ENCODE data around the gene ZMIZ1.
A peak's percentile ranks its signal among the peaks of the same experiment; 100 is the strongest.
"Not testable (repeated sequence)": the region's sequence is repeated elsewhere in the genome, so short reads cannot be mapped to it uniquely, and the experiment has no call there.

ZMIZ1 gene

GRCh38 chr10:79335094-79335469, 266.3 kb downstream of the ZMIZ1 start:
- Mint-ChIP-seq H3K4me3 (no peak overlapping the region), H3K36me3 (ENCODE audit: low read depth) (peaks cover 3% of the 10 kb centered on the region), H3K27me3 (no peaks in the 10 kb centered on the region), H3K9me3 (peaks cover 4% of the 10 kb centered on the region), H3K4me1 (ENCODE audit: low read depth) (peaks cover 41% of the 10 kb centered on the region), H3K27ac (peak overlapping the region; percentile 27)
- DNase-seq = no peak

DNA sequence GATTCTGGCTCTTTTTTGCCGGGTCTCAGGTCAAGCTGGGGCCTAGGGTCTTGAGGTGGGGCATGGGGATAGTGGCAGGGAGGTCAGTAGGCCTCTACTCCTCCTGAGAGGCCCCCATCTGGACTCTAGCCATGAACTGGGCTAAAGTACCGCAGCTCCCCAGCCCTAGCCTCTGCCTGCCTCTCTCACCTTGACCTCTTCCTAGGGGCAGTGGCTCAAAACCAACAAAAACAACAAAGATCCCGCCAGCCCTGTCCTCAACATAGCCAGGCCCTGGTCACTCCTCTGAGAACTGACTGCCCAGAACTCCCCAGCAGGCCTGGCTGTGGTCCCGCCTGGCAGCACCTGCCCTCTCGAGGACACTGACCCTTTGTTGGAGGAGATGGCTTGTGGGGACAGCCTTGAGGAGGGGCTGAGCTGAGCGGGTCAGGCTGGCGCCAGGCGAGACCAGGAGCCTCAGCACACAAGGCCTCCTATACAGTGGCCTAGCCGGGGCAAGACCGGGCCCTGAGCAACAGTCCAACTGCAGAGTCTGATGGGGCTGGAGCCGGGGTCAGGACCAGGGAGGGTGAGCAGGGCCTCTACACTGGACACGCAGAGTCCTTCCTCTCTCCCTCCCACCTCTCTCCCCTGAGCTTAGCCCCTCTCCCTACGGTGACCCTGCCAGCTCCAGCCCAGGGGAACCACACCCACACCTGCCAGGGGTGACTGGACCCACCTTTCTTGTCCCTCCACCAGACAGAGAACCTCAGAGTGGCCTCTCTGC, 266.9 kb downstream of the ZMIZ1 start:
- H3K4me1 Mint-ChIP-seq (ENCODE audit: low read depth) = peaks cover 39% of the 10 kb centered on the region
- no peaks in the 10 kb centered on the region for H3K27me3 Mint-ChIP-seq
- peak overlapping the region; percentile 27 for H3K27ac Mint-ChIP-seq

GRCh38 chr10:79336276-79336675, 267.5 kb downstream of the ZMIZ1 start:
- Mint-ChIP-seq H3K4me3 (no peak overlapping the region), H3K9me3 (peaks cover 4% of the 10 kb centered on the region), H3K27ac (no peak overlapping the region), H3K36me3 (ENCODE audit: low read depth) (peaks cover 3% of the 10 kb centered on the region), H3K27me3 (no peaks in the 10 kb centered on the region), H3K4me1 (ENCODE audit: low read depth) (peaks cover 33% of the 10 kb centered on the region)
- no peak for DNase-seq

More for the DNA sequence above, 266.9 kb downstream of the ZMIZ1 start:
- Mint-ChIP-seq H3K4me3 (no peak overlapping the region), H3K9me3 (peaks cover 4% of the 10 kb centered on the region), H3K36me3 (ENCODE audit: low read depth) (peaks cover 3% of the 10 kb centered on the region)
- no peak for DNase-seq

GRCh38 chr10:79336739-79337138, 268.0 kb downstream of the ZMIZ1 start:
- H3K36me3 Mint-ChIP-seq (ENCODE audit: low read depth) = peaks cover 3% of the 10 kb centered on the region
- no peaks in the 10 kb centered on the region for H3K27me3 Mint-ChIP-seq
- H3K4me3 Mint-ChIP-seq = no peak overlapping the region
- H3K27ac Mint-ChIP-seq = no peak overlapping the region
- no peak for DNase-seq
- peaks cover 28% of the 10 kb centered on the region for H3K4me1 Mint-ChIP-seq (ENCODE audit: low read depth)
- H3K9me3 Mint-ChIP-seq = peaks cover 4% of the 10 kb centered on the region

DNA sequence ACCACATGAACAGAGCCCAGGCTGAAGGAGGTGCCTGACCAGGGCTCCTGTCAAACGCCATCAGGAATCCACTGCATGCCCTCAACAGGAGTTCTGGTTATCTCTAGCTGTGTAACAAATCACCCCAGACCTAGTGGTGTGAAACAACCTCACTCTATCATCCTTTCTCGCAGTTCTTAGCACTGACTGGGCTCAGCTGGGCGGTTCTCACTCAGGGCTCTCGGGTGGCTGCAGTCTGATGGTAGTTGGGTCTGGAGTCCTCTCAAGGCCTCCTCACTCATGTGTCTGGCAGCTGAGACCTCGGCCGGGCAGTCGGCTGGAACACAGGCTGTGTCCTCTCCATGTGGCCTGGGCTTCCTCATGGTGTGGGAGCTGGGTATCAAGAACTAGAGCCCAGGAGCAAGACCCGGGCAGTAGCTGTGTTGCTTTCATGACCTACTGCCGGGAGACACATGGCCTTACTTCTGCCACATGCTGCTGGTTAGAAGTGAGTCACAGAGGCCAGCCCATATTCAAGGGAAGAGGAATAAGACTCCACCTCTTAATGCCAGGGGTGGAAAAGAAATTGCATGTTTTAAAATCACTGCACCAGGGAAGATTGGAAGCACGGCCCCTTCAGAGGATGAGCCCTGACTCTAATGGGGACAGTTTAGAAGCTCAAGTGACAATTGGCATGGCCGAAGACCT, 269.2 kb downstream of the ZMIZ1 start:
- not testable (repeated sequence) for H3K27ac Mint-ChIP-seq; H3K4me3 Mint-ChIP-seq; H3K36me3 Mint-ChIP-seq (ENCODE audit: low read depth); H3K9me3 Mint-ChIP-seq; DNase-seq; H3K27me3 Mint-ChIP-seq
- H3K4me1 Mint-ChIP-seq (ENCODE audit: low read depth) = peaks cover 22% of the 10 kb centered on the region

GRCh38 chr10:79339266-79339665, 270.5 kb downstream of the ZMIZ1 start:
- Mint-ChIP-seq H3K9me3 (no peaks in the 10 kb centered on the region), H3K27ac (no peak overlapping the region), H3K27me3 (no peaks in the 10 kb centered on the region), H3K4me1 (ENCODE audit: low read depth) (peaks cover 11% of the 10 kb centered on the region), H3K36me3 (ENCODE audit: low read depth) (no peaks in the 10 kb centered on the region), H3K4me3 (no peak overlapping the region)
- peak; percentile 20 for DNase-seq

GRCh38 chr10:79340646-79341244, 272.0 kb downstream of the ZMIZ1 start:
- DNase-seq = peak; percentile 20
- Mint-ChIP-seq H3K4me1 (ENCODE audit: low read depth) (no peaks in the 10 kb centered on the region), H3K4me3 (no peak overlapping the region), H3K27ac (no peak overlapping the region), H3K27me3 (no peaks in the 10 kb centered on the region), H3K9me3 (no peaks in the 10 kb centered on the region), H3K36me3 (ENCODE audit: low read depth) (no peaks in the 10 kb centered on the region)

DNA sequence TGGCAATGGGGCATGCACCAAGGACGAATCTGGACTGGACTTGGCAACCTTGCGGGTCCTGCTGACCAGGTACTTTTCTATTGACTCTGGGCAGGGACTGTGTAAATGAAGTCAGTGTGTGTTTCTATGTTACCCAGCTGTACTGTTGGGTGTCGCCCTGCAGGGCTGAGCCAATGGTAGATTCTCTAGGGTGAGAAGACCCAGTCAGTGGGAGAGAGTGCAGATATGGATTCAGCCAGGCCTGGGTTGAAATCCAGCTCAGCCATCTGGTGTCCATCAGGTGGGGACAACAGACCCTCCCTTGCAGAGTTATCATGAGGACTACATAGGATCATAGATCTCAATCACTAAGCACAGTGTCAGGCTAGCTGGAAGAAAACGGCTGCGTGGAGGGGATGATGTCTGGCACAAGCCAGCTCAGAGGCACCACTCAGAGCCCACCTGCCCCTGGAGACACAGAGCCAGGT, 273.6 kb downstream of the ZMIZ1 start:
- no peak overlapping the region for H3K4me3 Mint-ChIP-seq
- no peaks in the 10 kb centered on the region for H3K9me3 Mint-ChIP-seq
- no peak overlapping the region for H3K27ac Mint-ChIP-seq
- H3K27me3 Mint-ChIP-seq = no peaks in the 10 kb centered on the region
- peaks cover 3% of the 10 kb centered on the region for H3K4me1 Mint-ChIP-seq (ENCODE audit: low read depth)
- H3K36me3 Mint-ChIP-seq (ENCODE audit: low read depth) = no peaks in the 10 kb centered on the region
- DNase-seq = no peak

- DNase-seq = peak; percentile 20
- Mint-ChIP-seq H3K36me3 (ENCODE audit: low read depth) (peaks cover 3% of the 10 kb centered on the region), H3K27ac (no peak overlapping the region), H3K4me3 (no peak overlapping the region), H3K27me3 (no peaks in the 10 kb centered on the region), H3K4me1 (ENCODE audit: low read depth) (peaks cover 3% of the 10 kb centered on the region), H3K9me3 (no peaks in the 10 kb centered on the region)
These were observed 274.2 kb downstream of the ZMIZ1 start for GRCh38 chr10:79342811-79343561.

DNA sequence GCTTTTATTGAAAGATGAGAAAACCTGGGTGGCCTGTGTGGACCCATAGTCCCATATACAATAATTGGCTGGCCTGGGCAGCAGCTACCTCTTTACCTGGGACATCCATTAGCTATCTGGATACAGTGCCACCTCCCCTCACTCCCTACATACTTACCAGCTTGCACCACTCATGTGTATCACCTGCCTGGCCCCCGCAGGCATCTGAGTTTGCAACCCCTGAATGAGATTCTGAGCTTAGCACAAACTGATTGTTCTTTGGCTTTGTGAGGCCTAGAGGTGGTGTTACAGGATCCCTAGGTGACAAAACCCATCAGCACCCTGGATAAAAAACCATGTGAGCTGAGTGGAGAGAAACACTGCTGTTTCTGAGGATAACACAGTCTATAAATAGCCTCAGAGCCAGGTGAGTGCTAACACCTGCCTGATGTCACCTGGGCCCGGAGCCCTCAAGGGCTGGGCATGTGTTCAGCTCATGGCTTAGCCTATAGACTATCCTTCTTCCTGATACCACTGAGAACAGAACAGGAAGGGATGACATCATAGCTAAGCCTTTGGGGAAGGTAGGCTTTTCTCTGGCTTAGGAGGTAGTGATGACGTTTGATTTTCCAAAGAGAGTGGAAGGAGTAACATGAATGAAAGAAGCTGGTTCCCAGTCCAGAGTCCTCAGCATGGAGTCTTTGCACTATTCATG, 275.9 kb downstream of the ZMIZ1 start:
- DNase-seq = no peak
- peaks cover 20% of the 10 kb centered on the region for H3K36me3 Mint-ChIP-seq (ENCODE audit: low read depth)
- no peaks in the 10 kb centered on the region for H3K27me3 Mint-ChIP-seq
- H3K27ac Mint-ChIP-seq = no peak overlapping the region
- no peak overlapping the region for H3K4me3 Mint-ChIP-seq
- H3K4me1 Mint-ChIP-seq (ENCODE audit: low read depth) = peaks cover 16% of the 10 kb centered on the region
- no peaks in the 10 kb centered on the region for H3K9me3 Mint-ChIP-seq

DNA sequence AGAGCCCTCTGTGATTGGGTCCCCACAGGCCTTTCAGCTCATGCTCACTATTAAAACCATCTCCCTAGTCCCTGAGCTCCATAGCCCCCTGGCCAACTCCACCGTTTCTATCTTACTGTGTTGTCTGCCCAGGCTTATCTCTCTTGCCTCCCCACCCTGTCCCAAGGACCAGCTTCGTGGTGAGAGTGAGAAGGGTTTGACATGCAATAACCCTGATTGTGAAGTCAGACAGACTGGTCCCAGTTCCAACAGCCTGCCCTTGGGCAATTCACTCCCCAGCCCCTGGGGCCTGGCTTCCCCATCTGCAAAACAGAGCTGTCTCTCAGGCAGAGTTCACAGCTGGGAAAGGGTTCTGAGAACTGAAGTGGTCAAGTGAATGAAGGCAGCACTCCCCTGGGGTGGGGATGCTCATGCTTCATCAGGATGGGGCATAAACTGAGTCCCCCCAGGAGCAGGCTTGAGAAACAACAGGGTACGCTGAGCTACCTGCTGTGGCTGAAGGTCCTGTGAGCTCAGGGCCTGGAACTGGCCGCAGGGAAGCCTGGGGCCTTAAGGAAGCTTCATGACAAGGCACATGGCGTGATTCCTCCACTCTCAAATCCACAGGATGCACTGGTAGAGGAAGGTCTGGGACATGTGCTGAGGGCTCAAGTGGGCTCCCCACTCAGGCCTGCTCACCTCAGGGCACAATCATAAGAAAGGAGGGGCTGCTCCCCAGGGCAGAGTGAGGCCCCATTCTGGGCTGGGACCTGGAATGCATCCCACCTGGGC, 276.7 kb downstream of the ZMIZ1 start:
- peaks cover 28% of the 10 kb centered on the region for H3K36me3 Mint-ChIP-seq (ENCODE audit: low read depth)
- no peak overlapping the region for H3K27ac Mint-ChIP-seq
- no peak for DNase-seq

GRCh38 chr10:79346012-79346340, 277.2 kb downstream of the ZMIZ1 start:
- DNase-seq = no peak
- Mint-ChIP-seq H3K4me1 (ENCODE audit: low read depth) (peaks cover 25% of the 10 kb centered on the region), H3K27me3 (no peaks in the 10 kb centered on the region), H3K4me3 (no peak overlapping the region), H3K36me3 (ENCODE audit: low read depth) (peaks cover 33% of the 10 kb centered on the region), H3K9me3 (no peaks in the 10 kb centered on the region), H3K27ac (no peak overlapping the region)

More for the DNA sequence above, 276.7 kb downstream of the ZMIZ1 start:
- Mint-ChIP-seq H3K9me3 (no peaks in the 10 kb centered on the region), H3K27me3 (no peaks in the 10 kb centered on the region), H3K4me3 (no peak overlapping the region), H3K4me1 (ENCODE audit: low read depth) (peaks cover 24% of the 10 kb centered on the region)

DNA sequence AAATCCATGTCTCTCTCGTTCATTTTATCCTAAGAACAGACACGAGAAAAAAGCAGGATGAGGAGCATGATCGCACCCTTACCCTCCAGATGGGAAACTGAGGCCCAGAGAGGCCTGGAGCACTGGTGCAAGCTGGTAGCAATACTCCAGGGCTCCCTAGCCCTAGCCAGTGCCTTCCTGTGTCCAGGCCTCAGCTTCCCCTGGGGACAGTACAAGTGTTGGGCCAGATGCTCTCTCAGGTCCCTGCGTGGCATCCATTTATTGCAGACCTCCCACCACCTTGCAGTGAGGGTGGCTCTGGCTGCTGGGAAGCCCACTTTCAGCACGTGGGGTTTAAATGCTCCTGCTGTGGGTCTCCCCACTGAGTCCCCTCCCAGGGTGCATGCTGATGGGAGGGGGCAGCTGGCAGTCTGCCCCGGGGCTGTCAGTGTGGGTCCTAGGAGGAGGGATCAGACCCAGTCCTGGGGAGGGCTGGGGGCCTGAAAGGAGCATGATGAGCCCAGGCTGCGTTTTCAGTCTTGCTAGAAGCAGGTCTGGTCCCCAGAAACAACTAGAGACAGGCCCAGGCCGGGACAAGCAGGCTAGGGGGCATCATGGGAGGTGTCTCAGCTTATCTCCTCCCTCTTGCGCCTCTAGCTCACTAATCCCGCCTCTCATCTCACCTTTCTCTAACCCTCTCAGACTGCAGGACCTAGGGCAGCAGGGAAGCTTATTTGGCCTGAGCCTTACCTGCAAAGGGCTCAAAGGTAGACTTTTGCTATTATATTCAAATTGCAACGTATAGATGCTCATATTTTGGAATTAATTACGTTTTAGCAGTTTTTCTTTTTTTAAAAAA, 277.8 kb downstream of the ZMIZ1 start:
- Mint-ChIP-seq H3K4me3 (peak overlapping the region; percentile 89), H3K9me3 (no peaks in the 10 kb centered on the region), H3K4me1 (ENCODE audit: low read depth) (peaks cover 25% of the 10 kb centered on the region), H3K27me3 (no peaks in the 10 kb centered on the region), H3K27ac (peak overlapping the region; percentile 33), H3K36me3 (ENCODE audit: low read depth) (peaks cover 40% of the 10 kb centered on the region)
- DNase-seq = no peak
